GM18517 (cell line): Measurements from ENCODE around the gene MAPK12.
"Not testable (repeated sequence)": the region's sequence is repeated elsewhere in the genome, so short reads cannot be mapped to it uniquely, and the experiment has no call there.

ENCODE experiments used
- ATAC-seq: cut with Tn5 transposase; IDR thresholded peaks from one replicate; pipeline ENCODE4 v1.9.1; 2021; ENCODE audit warnings: mild to moderate bottlenecking, moderate library complexity; ENCODE audit not compliant: unreplicated experiment

Gene MAPK12

DNA sequence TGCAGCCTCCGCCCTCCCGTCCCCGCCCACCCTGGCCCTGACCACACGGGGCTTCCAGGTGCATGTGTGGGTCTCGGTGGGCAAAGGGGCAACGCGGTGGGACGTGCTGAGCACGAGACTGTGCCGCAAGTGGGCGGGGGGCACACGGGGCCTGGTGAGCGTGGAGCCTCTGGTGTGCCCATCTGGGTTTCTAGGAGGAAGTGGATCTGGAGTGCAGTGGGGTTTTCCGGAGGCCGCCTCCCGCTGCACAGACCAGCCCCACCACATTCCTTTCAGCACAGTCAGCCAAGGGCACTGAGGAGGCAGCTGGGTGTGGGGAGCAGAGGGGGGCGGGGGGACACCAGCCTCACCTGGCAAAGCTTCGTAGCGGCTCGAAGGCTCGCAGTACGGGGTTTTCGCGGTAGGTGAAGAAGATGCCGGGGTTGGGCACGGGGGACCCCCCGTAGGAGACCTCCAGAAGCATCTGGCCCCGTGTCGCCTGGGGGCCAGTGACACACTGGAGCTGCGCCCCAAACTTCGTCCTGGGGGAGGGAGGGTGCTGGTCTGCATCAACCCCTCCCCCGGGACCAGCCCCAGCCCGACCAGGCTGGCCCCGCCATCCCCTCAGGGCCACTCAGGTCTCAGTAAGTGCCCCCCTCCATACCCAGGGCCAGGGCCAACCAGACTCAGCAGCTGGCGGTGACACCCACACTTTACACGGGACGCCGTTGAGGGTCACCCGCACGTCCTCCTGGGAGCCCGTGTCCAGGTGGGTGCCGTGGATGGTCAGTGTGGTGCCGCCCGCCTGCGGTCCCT lies 21.1 kb upstream of the MAPK12 start:
- no peak for ATAC-seq

DNA sequence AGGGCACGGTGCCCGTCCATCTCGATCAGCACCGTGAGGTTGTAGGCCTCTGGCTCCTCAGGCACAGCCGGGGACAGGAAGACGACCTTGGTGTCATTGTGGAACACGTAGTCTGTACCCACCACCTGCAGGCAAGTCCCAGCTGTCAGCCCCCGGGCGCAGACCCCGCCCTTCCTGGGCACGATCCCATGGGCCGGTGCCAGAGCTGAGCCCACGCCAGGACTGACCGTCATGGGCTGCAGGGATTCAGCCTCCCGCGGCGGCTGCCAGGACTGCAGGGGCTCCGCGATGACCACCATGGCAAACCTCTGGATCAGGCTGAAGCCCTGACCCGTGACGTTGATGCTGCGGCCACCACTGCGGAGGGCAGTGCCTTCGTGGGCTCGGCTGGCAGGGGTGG lies 20.5 kb upstream of the MAPK12 start:
- ATAC-seq = no peak

DNA sequence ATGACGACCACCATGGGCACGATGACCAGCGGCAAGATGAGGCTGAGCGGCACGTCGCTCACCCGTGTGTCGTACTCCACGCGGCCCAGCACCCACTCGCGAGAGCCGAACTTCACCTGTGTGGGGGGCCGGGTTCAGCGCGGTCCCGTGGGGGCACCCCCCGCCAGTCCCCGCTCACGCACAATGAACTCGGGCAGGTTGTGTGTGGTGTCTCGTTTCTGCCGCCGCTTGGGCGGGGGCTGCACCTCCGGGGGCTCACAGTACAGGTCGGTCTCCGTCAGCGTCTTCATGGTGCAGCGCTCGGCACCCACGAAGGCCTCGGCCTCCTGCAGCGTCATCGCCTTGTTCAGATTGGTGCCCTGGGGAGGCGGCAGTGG lies 19.9 kb upstream of the MAPK12 start:
- ATAC-seq = no peak

DNA sequence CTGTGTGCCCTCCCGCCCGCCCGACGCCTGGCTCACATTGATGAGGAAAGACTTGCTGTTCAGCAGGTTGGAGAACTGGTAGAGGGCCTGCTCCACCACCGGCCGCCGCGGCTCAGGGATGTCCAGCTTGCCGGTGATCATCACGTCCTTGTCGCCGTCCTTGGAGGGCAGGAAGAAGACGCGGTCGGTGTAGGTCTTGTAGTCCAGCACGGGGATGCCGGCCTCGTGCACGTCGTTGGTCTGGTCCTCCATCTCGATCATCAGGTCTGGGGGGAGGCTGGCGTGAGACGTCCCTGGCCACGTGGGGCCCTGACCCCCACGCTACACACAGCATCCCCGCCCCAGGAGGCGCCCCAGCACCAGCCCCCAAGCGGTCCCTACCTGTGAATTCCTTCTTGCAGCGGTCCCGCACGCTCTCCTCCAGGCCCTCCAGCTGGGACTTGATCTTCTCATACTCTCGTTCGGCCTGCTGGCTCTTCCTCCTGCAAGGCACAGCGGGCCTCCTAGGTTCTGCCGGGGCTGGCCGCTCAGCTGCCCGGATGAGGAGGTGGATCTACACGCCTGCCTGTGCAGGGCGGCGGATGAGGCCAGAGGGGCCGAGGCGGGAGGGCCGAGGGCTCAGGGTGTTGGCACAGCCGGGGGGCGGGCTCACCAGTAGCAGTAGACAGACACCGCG lies 19.4 kb upstream of the MAPK12 start:
- ATAC-seq = no peak

DNA sequence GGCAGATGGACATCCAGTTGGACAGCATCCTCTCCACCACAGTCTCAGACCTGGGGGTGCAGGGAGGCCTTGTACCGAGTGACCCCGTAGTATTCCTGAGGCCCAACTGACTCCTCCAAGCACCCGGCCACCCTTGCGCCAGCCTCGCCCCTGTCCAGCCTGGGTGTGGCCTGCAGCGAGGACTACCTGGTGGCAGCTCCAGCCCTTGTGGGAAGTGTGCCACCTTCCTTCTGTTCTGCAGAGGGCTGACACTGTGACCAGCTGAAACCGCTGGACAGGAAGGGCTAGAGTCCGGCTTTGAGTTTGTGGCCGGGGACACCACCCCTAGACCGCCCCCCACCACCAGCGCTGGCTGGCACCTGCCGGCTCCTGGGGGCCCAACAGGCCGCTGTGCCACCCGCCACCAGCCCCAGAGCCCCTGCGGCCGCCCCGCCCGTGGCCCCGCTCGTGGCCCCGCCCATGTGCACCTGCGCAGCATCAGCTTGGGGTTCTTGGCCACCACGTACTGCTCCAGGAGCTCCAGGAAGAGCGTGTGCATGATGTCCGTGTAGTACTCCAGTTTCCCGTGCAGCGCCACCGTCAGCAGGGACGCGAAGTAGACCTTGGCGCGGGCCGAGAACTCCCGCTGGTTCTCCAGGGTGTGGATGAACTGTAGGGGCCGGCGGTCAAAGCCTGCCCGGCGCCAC lies 18.7 kb upstream of the MAPK12 start:
- ATAC-seq = no peak

DNA sequence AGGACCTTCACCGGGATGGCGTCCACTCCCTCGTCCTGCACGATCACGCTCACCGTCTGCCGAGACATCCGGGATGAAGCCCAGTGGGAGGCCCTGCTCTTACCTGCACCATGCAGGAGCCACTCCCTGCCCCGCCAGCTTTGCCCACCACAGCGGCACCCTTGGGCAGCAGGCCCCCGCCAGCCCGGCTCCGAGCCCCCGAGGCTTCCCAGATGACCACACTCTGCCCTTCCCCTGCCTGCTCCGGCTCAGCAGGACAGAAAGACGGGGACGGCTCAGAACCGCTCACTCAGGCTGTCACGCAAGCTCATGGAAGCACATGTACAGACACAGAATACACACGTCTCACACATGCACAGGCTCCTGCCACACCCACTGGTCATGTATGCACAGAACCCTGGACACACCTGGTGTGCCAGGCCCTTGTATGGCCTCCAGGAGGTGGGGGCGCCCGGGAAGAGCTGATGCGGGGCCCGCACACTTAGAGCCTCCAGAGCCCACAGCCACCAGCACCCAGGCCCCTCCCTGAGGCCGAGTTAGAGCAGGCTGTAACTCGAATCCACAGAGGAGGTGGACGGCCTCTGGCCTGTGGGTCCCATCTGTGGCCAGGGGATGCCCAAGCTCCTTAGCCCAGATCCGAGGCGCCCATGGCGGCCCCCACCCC lies 17.6 kb upstream of the MAPK12 start:
- no peak for ATAC-seq

DNA sequence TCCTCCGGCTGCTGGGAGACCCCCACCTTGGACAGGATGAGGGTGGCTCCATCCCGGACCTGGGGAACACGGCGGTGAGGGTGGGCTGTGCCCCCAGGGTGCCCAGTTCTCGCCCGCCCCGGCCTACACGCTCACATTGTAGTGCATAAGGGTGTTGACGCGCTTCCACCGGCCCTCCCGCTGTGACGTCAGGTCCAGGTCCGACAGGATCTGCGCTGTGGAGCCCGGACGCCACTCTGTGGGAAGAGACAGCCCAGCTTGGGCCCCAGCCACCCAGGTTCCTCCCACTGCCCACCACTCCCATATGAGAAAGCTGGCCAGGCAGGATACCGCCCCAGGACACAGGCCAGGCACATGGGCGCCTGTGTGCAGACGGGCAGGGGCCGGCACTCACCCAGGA lies 17.0 kb upstream of the MAPK12 start:
- ATAC-seq = no peak

DNA sequence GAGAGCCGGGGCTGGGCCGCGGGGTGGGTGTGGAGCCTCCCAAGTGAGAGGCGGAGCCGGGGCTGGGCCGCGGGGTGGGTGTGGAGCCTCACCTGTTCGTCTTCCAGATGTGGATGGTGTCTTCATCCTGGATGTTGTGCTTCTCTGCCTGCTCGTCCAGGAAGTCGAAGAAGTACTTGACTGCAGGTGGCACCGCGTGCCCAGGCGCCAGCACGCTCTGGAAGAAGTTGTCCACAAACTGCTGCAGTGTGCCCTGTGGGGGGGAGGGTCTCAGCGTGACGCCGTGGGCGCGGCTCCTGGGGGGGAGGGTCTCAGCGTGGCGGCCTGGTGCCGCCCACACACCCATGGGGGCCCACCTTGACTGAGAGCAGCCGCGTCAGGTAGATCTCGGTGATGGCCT lies 16.3 kb upstream of the MAPK12 start:
- no peak for ATAC-seq

DNA sequence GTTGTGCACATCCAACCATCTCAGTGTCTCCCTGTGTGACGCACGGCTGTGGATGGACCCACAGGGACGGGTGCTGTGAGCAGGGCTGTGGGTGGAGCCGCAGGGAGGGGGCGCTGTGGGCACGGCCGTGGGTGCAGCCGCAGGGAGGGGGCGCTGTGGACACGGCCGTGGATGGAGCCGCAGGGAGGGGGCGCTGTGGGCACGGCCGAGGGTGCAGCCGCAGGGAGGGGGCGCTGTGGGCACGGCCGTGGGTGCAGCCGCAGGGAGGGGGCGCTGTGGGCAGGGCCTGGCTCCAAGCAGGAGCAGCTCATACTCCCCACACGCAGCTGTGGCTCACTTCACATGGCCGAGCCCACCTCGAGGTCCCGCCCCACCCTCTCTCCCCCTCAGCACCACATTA lies 14.7 kb upstream of the MAPK12 start:
- ATAC-seq = peak; percentile 55

DNA sequence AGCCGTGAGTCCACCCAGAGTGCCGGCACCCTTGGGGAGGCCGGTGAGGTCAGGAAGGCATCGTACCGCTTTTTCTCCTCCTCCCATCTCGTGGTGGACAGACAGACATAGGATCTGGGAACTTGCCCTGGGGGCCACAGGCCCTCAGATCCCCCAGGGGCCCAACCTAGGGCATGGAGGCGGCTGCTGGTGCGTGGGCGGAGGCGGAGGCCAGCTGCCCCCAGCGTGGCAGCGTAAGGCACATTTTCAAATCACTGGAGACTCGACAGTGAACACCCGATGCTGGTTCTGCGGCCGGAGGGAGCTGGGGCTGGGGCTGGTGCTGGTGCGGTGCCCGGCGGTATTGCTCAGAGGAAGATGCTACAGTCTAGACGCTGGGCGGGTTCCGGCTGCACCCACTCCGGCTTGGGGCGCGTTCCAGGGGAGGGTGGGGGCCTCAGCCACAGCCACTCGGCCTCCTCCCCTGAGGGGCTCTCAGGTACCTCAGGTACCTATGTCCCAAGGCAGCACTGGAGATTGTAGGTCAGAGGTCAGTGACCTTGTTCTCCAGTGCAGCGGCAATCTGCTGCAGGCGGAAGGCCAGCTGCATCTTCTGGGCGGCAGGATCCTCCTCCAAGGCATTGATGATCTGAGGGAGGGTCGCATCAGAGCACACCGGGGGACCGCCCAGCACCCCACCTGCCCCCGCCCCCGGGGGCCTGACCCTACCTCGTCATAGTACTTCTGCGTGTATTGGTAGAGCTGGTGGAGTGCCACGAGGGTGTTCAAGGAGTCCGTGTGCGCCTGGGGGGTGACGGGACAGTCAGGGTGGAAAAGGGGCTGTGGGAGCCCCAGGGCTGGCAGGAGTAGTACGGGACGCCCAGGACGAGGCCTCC lies 13.9 kb upstream of the MAPK12 start:
- ATAC-seq = no peak

DNA sequence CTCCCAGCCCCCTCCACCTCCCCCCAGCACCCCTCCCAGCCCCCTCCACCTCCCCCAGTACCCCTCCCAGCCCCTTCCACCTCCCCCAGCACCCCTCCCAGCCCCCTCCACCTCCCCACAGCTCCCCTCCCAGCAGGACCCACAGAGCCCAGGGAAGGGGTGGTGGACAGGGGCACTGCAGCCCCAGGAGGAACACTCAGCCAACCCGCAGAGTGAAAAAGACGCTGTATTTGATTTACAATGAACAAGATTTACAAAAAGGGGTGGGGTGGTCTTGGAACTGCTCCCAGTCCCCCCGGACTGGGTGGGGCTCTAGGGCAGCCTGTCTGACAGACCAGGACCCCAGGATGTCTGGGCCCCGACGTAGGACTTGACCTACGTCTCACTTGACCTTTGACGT lies 13.3 kb upstream of the MAPK12 start:
- no peak for ATAC-seq

DNA sequence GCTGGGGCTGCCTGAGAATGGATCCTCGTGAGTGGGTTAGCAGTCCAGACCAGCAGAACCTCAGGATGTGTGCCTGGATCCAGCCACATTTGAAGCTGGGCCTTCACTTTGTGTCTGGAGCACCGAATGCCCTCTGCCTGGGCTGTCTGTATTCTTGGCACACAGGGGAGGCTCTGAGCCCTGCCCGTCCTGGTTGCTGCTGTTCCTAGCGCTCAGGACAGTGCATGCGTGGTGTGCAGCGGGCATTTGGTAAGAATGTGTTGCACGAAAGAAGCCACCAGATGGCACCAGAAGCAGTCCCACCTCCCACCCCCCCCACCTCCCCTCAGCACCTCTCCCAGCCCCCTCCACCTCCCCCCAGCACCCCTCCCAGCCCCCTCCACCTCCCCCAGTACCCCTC lies 12.8 kb upstream of the MAPK12 start:
- no peak for ATAC-seq

DNA sequence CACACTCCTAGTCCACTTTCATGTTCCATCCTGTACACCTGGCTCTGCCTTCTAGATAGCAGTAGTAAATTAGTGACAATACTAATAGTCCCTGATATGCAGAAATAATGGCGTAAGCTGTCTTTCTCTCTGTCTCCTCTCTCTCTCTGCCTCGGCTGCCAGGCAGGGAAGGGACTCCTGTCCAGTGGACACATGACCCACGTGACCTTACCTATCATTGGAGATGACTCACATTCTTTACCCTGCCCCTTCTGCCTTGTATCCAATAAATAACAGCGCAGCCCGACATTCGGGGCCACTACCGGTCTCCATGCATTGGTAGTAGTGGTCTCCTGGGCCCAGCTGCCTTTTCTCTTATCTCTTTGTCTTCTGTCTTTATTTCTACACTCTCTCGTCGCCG lies 12.3 kb upstream of the MAPK12 start:
- ATAC-seq = not testable (repeated sequence)

DNA sequence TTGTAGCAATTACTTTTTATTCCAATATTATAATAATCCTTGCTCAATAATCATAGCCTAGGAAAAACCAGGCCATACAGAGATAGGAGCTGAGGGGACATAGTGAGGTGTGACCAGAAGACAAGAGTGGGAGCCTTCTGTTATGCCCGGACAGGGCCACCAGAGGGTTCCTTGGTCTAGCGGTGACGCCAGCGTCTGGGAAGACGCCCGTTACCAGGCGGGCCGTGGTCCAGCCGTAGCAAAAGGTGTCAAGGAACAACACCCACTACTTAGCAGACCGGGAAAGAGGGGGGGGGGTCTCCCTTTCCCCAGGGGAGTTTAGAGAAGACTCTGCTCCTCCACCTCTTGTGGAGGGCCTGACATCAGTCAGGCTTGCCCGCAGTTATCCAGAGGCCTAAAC lies 11.9 kb upstream of the MAPK12 start:
- not testable (repeated sequence) for ATAC-seq

DNA sequence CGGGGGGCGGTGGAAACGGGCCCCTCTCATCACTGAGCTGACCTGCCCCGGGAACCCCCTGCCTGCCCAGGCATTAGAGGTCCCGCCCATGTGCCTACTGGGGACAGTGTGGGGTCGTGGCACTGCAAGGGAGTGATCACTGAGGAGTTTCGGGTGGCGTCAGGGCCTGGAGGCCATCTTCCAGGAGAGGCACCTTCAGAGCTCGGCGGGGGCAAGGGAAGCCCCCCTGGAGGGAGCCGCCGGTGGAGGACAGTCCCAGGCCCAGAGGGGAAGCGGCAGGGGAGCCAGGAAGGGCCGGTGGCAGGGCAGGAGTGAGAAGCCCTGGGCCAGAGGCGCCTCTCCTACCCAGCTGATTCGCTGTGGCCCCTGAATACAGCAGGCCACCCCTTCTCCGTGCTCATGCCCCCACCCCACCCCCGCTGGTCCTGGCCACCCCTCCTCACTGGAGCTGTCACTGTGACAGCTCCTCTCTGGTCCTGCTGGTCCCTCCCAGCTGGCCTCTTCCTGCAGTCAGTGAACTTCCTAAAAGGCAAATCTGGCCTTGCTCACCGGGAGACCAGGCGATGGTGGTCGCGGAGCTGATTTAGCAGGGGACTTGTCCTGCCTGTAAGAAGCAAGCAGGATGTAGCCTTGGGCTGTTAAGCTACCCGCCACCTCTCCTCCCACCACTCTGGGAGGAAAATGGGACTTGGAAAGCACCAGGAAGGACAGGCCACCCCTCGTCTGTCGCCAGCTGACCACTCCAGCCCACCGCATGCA lies 10.7 kb upstream of the MAPK12 start:
- no peak for ATAC-seq

DNA sequence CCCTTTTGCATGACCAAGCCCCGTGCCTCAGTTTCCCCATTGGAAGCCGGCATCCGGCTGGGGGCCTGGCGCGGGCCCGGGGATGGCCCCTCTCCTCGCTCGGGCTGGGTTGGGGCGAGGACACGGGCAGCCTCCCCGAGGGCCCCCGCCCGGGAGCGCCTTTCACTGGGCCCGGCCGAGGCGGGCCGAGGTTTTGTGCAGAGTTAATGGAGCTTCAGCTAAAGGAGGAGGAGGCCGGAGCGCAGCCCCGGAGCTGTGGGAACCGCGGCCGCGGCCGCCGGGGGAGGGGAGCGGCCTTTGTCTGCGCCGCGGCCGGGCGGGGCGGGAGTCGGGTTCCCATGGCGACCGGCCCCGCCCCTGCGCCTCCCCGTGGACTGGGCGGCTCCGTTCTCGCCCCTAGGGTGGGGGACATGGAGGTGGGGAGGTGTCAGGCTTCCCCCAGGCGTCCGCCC lies 10.1 kb upstream of the MAPK12 start:
- no peak for ATAC-seq

DNA sequence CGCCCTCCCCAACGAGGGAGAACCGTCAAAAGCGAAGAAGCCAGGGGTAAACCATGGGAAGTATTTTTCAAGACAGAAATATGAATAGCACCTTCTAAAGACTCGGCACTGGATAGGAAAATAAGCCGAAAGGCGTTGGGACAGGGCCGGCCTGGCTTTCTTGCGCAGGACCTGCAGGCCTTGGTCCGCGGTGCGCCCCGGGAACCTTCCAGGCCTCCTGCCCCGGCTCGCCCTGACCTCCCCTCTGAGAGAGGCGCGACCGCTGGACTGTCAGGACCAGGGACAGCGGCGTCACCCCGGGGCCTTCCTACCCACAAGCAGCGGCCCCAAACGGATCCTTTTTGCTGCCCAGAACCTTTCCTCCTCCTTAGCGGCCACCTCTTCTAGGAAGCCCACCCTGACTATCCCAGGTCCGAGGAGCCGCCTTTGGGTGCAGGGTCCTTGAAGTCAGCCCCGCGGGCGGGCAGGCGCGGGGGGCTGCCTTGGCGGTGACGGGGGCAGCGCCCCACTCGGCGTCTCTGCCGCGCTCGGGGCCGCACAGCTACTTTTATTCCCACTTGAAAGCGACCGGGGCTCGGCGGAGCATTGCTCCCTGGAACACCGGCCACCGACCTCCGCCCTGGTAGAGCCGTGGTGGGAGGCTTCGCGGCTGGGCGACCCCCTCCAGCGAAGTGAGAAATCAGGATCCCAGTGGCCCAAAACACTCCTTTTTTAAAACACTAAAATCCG lies 9.3 kb upstream of the MAPK12 start:
- ATAC-seq = no peak

DNA sequence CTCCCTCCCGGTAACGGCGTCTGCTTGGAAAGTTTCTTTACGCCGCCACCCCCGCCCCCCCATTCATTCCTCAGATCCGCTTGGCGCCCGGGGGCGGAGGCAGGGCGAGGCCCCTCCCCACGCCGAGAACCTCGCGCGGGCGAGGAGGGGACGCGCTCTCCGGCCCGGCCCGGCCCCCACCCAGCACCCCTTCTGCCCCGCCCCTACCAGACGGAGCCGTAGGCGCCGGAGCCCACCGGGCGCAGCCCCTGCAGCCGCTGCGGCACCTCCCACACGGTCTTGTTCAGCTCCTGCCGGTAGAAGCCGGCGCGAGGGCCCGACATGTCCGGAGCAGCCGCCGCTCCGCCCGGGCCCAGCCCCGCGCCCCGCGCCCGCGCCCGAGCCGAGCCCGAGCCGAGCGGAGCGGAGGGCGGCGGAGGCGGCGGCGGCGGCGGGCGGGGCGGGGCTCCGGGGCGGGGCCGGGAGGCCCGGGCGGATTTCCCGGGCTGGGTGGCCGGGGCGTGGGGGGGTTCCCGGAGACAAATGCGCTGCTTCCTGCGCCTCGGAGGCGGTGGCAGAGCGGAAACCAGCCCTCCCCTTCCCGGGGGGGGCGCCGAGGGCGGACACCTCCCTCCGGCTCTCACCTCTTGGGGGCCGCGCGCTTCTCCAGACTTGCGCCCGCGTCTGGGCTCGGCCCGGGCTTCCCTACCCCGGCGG lies 8.6 kb upstream of the MAPK12 start, which contains the start of gene MAPK11:
TSS of gene MAPK11 (minus strand) at position 411 of the 696 bp plus-strand sequence. CDS start at position 323, 88 bp downstream.
- no peak for ATAC-seq
